Ovary (tissue), 9 donors: ENCODE measurements around the gene ACER3. TPM values are rescaled to one million over a fixed set of nuclear protein-coding genes. Genes with fewer than 3 reads are reported as not detected.
"Not testable (repeated sequence)": the region's sequence is repeated elsewhere in the genome, so short reads cannot be mapped to it uniquely, and the experiment has no call there.

Source experiments
- DNase-seq, 5 donors: peaks; one replicate each; pipeline ENCODE4 v3.0.0-alpha.2; 2019 to 2020
- H3K27ac ChIP-seq, 2 donors: fragments of 200-600 bp; one replicate each; pipeline versions ENCODE4 v1.5.1 to v1.8.0; 2019 to 2022
- H3K27me3 ChIP-seq: fragments of 200-600 bp; one replicate; pipeline ENCODE4 v1.8.0; 2022
- H3K36me3 ChIP-seq: fragments of 200-600 bp; sonication (generic); one replicate; pipeline ENCODE4 v1.5.1; 2019
- H3K4me1 ChIP-seq: one replicate; pipeline ENCODE4 v1.8.1; 2013; ENCODE audit warnings: mild to moderate bottlenecking, moderate library complexity; ENCODE audit not compliant: insufficient read depth
- H3K4me3 ChIP-seq: fragments of 200-600 bp; sonication (generic); one replicate; pipeline ENCODE4 v1.5.1; 2017
- H3K9me3 ChIP-seq, 2 donors: fragments of 200-600 bp in 1 of 2; sonication (generic) in 1 of 2; one replicate each; pipeline versions ENCODE4 v1.5.1 to v1.8.1; 2013 to 2019; ENCODE audit warnings: mild to moderate bottlenecking in 1 of 2, moderate library complexity in 1 of 2
- EP300 ChIP-seq: sonication (generic); formaldehyde crosslinking; IDR thresholded peaks from one replicate; pipeline ENCODE4 v1.6.1; 2017; ENCODE audit warnings: antibody characterized with exemption
- POLR2A ChIP-seq: fragments of 450-650 bp; IDR thresholded peaks from one replicate; pipeline ENCODE4 v1.6.1; 2017; ENCODE audit warnings: antibody characterized with exemption, mild to moderate bottlenecking, moderate library complexity
- WGBS, 3 donors: extraction: QIAGEN DNeasy Blood & Tissue Kit in 1 of 3; methylation state at CpG; one replicate each; pipeline versions ENCODE4 v1.1.5 to v1.1.7; 2013 to 2017; 5-methylcytosine and 5-hydroxymethylcytosine counted together
- intact Hi-C, 4 donors: fragments of 100-400 bp; cut with DNase I; formaldehyde crosslinking; loops; one replicate each; pipeline versions ENCODE4 v1.11.0 to v1.15.1; 2022 to 2023
- polyA plus RNA-seq, 2 donors: library from polyadenylated mRNA; stranded (reverse); fragments of 200-250 nt in 1 of 2; fragments of 350-450 nt in 1 of 2; fragmentation: Illumina TruSeq in 1 of 2; extraction: RNeasy Lipid Tissue Mini Kit (QIAGEN cat#74804) in 1 of 2; gene quantifications; one replicate each; pipeline ENCODE4 v1.2.3, GENCODE V29; 2013 to 2014
- total RNA-seq, 7 donors: library from RNA; depleted of rRNA in 2 of 7; stranded (reverse); fragments of >200 nt in 2 of 7; fragmentation: NEBNext Ultra II Directional in 3 of 7; extraction: Animal tissue kit (Norgen Biotek cat#: 25700) in 3 of 7; gene quantifications; one replicate each; pipeline versions ENCODE4 v1.1.0 to v1.2.4, GENCODE V29; 2016 to 2023
- TF ChIP-seq, protein P1 (sequence below), 3 donors: fragments of 450-650 bp in 2 of 3; fragments of 200-600 bp in 1 of 3; IDR thresholded peaks; one replicate each; pipeline versions ENCODE4 v1.5.1 to v1.8.0; 2016 to 2022; ENCODE audit warnings: antibody characterized with exemption in 3 of 3, mild to moderate bottlenecking in 1 of 3
- donor health status: DM: no; HTN: no; CAD: no; lungs with moderate emphysema.
- donor health status: DM: no; HTN: no; CAD: no.
- donor health status: Bipolar disorder and iron deficiency.
- donor health status: DM: yes; HTN: yes; CAD: no.
- donor health status: DM: no; HTN: no; CAD: no.
- donor health status: DM: yes; HTN: yes; CAD: no.

The ACER3 gene
- total and polyA plus RNA-seq, 9 donors = 2.4 to 20.7 (median 8.4) TPM

GRCh38 chr11:77057938-77058474 is 197.3 kb downstream of the ACER3 start:
- Histone ChIP-seq H3K36me3 (no peaks in the 10 kb centered on the region), H3K4me3 (no peak overlapping the region), H3K27me3 (no peaks in the 10 kb centered on the region), H3K9me3 (no peaks in the 10 kb centered on the region), H3K4me1 (no peaks in the 10 kb centered on the region), H3K27ac (no peak overlapping the region)
- intact Hi-C loops = no loop called here
- WGBS, 3 donors = 64 to 71% (median 71%) methylated on average over 9 of the region's 9 CpGs
- no peak for DNase-seq
- TF ChIP-seq EP300 (no peak), POLR2A (no peak)
- TF ChIP-seq, protein P1, sequence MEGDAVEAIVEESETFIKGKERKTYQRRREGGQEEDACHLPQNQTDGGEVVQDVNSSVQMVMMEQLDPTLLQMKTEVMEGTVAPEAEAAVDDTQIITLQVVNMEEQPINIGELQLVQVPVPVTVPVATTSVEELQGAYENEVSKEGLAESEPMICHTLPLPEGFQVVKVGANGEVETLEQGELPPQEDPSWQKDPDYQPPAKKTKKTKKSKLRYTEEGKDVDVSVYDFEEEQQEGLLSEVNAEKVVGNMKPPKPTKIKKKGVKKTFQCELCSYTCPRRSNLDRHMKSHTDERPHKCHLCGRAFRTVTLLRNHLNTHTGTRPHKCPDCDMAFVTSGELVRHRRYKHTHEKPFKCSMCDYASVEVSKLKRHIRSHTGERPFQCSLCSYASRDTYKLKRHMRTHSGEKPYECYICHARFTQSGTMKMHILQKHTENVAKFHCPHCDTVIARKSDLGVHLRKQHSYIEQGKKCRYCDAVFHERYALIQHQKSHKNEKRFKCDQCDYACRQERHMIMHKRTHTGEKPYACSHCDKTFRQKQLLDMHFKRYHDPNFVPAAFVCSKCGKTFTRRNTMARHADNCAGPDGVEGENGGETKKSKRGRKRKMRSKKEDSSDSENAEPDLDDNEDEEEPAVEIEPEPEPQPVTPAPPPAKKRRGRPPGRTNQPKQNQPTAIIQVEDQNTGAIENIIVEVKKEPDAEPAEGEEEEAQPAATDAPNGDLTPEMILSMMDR (IDR thresholded peaks at IDR 0.05) = no peak

DNA sequence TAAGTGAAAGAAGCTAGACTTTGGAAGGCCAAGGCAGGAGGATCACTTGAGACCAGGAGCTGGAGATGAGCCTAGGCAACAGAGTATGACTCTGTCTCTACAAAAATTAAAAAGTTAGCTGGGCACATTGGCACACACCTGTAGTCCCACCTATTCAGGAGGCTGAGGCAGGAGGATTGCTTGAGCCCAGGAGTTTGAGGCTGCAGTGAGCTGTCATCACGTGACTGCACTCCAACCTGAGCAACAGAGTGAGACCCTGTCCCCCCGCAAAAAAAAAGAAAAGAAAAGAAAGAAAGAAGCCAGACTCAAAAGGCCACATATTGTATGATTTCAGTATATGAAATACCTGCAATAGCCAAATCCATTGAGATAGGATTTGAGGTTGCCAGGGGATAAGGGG is 198.2 kb downstream of the ACER3 start:
- no peaks in the 10 kb centered on the region for H3K36me3 ChIP-seq
- H3K9me3 ChIP-seq = no peaks in the 10 kb centered on the region
- 84 to 92% (median 89%) methylated on average over 2 of the region's 2 CpGs for WGBS, 3 donors
- H3K4me3 ChIP-seq = no peak overlapping the region
- H3K27ac ChIP-seq = no peak overlapping the region
- no peak for DNase-seq
- no peaks in the 10 kb centered on the region for H3K27me3 ChIP-seq
- no peak for TF ChIP-seq EP300
- TF ChIP-seq, protein P1 (IDR thresholded peaks at IDR 0.05) = no peak
- no peak for TF ChIP-seq POLR2A
- intact Hi-C loops = no loop called here
- no peaks in the 10 kb centered on the region for H3K4me1 ChIP-seq

GRCh38 chr11:77059806-77060205 is 199.1 kb downstream of the ACER3 start:
- H3K27me3 ChIP-seq = no peaks in the 10 kb centered on the region
- H3K4me1 ChIP-seq = no peaks in the 10 kb centered on the region
- H3K27ac ChIP-seq = no peak overlapping the region
- H3K36me3 ChIP-seq = no peaks in the 10 kb centered on the region
- no peak for TF ChIP-seq POLR2A
- no peak for TF ChIP-seq EP300
- TF ChIP-seq, protein P1 (IDR thresholded peaks at IDR 0.05) = no peak
- WGBS, 3 donors = 90 to 94% (median 92%) methylated on average over 5 of the region's 5 CpGs
- no peaks in the 10 kb centered on the region for H3K9me3 ChIP-seq
- no peak for DNase-seq
- no peak overlapping the region for H3K4me3 ChIP-seq
- intact Hi-C loops = no loop called here

DNA sequence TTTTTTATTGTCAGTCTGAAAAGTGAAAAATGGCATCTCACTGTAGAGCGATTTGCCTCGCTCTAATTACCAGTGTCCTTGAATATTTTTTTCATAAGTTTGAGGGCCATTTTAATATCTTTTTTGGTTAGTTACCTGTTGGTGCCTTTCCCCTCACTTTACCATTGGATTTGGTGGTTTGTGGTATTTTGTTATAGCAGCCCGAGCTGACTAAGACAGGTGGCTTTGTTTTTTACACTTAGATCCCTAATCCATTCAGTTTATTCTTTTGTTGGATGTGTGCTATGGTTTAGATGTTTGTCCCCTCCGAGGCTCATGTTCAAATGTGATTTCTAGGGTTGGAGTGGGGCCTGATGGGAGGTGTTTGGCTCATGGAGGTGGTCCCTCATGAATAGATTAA is 199.5 kb downstream of the ACER3 start:
- H3K27me3 ChIP-seq = no peaks in the 10 kb centered on the region
- DNase-seq = no peak
- no peak overlapping the region for H3K4me3 ChIP-seq
- no peaks in the 10 kb centered on the region for H3K36me3 ChIP-seq
- no peaks in the 10 kb centered on the region for H3K9me3 ChIP-seq
- 75 to 80% (median 76%) methylated on average over 4 of the region's 4 CpGs for WGBS, 3 donors
- no peak for TF ChIP-seq POLR2A
- TF ChIP-seq, protein P1 (IDR thresholded peaks at IDR 0.05) = no peak
- no peak for TF ChIP-seq EP300
- intact Hi-C loops = no loop called here
- no peak overlapping the region for H3K27ac ChIP-seq
- no peaks in the 10 kb centered on the region for H3K4me1 ChIP-seq

GRCh38 chr11:77061258-77061657 is 200.5 kb downstream of the ACER3 start:
- intact Hi-C loops, H3K4me1 ChIP-seq, H3K9me3 ChIP-seq, H3K27ac ChIP-seq, H3K4me3 ChIP-seq, H3K36me3 ChIP-seq, DNase-seq, H3K27me3 ChIP-seq: not testable (repeated sequence)
- 83 to 93% (median 92%) methylated on average over 4 of the region's 4 CpGs for WGBS, 3 donors
